ENCODE measurements around the gene WASF2.

Gene WASF2

GRCh38 chr1:27491748-27492700 lies 2.1 kb upstream of the WASF2 start:
- H3K27me3 ChIP-seq: no peaks in the 10 kb centered on the region
- no peak overlapping the region for H3K4me3 ChIP-seq (ENCODE audit: low read depth, low read length)
- TF ChIP-seq CTCF (IDR thresholded peaks at IDR 0.05; ENCODE audit: low read depth, low read length): no peak
- H3K36me3 ChIP-seq: no peaks in the 10 kb centered on the region
- H3K9me3 ChIP-seq: no peaks in the 10 kb centered on the region
- no peak for DNase-seq
- no peaks in the 10 kb centered on the region for H3K4me1 ChIP-seq

GRCh38 chr1:27489501-27489972 lies 430 bp downstream of the WASF2 start:
- peak overlapping the region; percentile 88 for H3K4me3 ChIP-seq (ENCODE audit: low read depth, low read length)
- H3K4me1 ChIP-seq: no peaks in the 10 kb centered on the region
- no peak for TF ChIP-seq CTCF (IDR thresholded peaks at IDR 0.05; ENCODE audit: low read depth, low read length)
- H3K9me3 ChIP-seq: no peaks in the 10 kb centered on the region
- H3K27me3 ChIP-seq: no peaks in the 10 kb centered on the region
- DNase-seq: no peak
- H3K36me3 ChIP-seq: no peaks in the 10 kb centered on the region

- DNase-seq: no peak
- peak overlapping the region; percentile 88 for H3K4me3 ChIP-seq (ENCODE audit: low read depth, low read length)
- no peak for TF ChIP-seq CTCF (IDR thresholded peaks at IDR 0.05; ENCODE audit: low read depth, low read length)
Observed at GRCh38 chr1:27487966-27488884, 1.7 kb downstream of the WASF2 start.

GRCh38 chr1:27485363-27485762 lies 4.6 kb downstream of the WASF2 start:
- no peak for DNase-seq
- H3K27me3 ChIP-seq: no peaks in the 10 kb centered on the region

More at GRCh38 chr1:27487966-27488884, 1.7 kb downstream of the WASF2 start:
- Histone ChIP-seq H3K4me1 (no peaks in the 10 kb centered on the region), H3K27me3 (no peaks in the 10 kb centered on the region), H3K9me3 (no peaks in the 10 kb centered on the region), H3K36me3 (no peaks in the 10 kb centered on the region)

GRCh38 chr1:27483659-27484058 lies 6.3 kb downstream of the WASF2 start:
- DNase-seq: no peak
- Histone ChIP-seq H3K4me1 (no peaks in the 10 kb centered on the region), H3K27me3 (no peaks in the 10 kb centered on the region), H3K9me3 (no peaks in the 10 kb centered on the region), H3K4me3 (ENCODE audit: low read depth, low read length) (no peak overlapping the region), H3K36me3 (no peaks in the 10 kb centered on the region)
- TF ChIP-seq CTCF (IDR thresholded peaks at IDR 0.05; ENCODE audit: low read depth, low read length): no peak

More at GRCh38 chr1:27485363-27485762, 4.6 kb downstream of the WASF2 start:
- H3K36me3 ChIP-seq: no peaks in the 10 kb centered on the region
- no peak overlapping the region for H3K4me3 ChIP-seq (ENCODE audit: low read depth, low read length)
- no peak for TF ChIP-seq CTCF (IDR thresholded peaks at IDR 0.05; ENCODE audit: low read depth, low read length)
- H3K9me3 ChIP-seq: no peaks in the 10 kb centered on the region
- no peaks in the 10 kb centered on the region for H3K4me1 ChIP-seq

Data from BE2C (cell line).